GM21390 (cell line): ENCODE data around the gene METTL27.
A peak's percentile ranks its signal among the peaks of the same experiment; 100 is the strongest.
"Not testable (repeated sequence)": the region's sequence is repeated elsewhere in the genome, so short reads cannot be mapped to it uniquely, and the experiment has no call there.

Experiments
- ATAC-seq: cut with Tn5 transposase; IDR thresholded peaks from one replicate; pipeline ENCODE4 v1.9.1; 2021; ENCODE audit not compliant: unreplicated experiment

The METTL27 gene

DNA sequence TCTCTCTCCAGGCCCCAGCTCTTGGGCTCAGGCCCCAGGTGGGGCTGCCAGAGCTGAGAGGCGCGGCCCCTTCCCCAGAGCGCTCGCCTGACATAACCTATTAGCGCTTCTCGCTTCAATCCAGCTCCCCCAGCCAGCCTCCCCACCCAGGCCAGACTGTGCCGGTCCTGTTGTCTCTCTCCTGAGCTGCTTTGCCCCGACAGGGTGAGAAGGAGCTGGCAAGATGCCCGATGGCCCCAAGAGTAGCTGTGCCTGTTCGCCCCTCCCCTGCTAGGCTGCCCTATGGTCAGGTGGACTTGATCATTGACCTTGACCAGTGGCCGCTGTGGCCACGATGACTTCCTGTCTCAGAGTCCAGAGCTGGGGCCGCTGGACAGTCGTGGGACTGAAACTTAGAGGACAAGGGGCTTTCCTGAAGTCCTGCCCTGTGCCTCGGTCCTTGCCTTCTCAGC is 27.8 kb upstream of the METTL27 start:
- ATAC-seq, result no peak

DNA sequence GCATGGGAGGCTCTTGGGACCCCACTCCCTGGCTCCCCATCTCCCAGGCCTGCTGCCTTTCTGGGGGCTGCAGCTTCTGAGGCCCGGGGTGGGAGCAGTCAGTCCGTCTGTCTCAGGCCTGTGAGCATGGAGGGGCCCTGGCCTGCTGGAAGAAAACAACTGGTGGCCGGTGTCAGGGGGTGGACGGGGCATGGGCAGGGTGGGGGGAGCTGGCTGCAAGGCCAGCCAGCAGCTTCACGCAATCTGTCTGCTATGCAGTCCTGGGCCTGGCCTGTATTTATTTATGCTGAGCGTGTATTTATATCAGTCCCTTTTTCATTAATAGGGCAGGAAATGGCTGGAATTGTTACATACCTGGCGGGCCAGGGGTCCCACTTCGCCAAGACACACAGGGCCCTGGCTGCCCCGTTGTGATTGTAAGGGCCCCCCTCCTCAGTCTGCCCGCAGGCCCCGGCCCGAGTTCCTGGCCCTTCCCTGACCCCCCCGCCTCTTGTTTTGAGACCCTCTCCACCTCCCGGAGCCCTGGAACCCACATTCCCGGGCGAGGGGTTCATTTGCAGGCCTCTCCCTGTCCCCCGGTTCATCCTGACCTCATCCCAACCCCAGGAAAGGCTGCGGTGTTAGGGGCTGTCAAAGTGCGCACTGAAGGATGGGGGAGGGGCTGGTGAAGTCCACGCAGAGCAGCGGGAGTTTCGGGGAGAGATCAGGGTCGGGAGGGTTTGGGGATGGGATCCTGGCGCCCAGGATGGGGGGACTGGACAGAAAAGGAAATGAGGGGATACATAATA is 26.9 kb upstream of the METTL27 start:
- no peak for ATAC-seq

DNA sequence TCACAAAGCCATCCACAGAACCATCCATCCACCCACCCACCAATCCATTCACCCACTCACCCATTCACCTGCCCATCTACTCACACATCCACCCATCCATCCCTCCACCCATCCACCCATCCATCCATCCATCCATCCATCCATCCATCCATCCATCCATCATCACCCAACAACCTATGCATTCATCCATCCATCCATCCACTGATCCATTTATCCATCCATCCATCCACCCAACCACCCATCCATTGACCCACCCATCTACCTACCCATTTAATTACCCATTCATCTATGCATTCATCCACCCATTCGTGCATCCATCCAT is 24.1 kb upstream of the METTL27 start:
- no peak for ATAC-seq

DNA sequence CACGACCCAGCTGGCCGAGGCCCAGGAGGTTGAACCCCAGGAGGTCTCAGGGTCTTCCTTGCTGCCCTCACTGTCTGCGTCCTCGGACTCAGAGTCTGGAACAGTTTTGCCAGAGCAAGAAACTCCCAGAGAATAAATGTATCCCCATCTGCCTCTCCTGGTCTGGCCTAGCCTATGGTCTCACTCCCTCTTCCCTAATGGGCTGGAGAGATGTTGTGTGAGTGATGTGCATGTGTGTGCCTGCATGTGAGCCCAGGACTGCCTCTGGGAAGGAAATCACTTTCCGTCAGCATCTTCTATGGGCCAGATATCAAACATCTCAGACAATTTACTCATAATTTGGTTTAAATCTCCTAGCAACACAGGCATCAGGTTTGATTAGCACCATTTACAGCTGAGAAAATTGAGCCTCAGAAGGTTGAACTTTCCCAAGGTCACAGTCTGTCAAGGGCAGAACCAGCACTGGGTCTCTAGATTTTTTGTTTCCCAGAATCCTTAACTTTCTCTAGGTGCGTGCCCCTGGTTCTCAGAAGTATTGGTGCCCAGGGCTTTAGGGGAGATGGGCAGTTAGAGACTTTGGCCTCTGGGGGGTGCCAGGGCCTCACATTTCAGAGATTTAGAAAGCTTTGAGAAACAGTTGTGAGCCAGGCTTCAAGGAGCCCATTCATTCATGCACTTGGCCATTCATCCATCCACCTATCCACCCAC is 23.6 kb upstream of the METTL27 start:
- no peak for ATAC-seq

DNA sequence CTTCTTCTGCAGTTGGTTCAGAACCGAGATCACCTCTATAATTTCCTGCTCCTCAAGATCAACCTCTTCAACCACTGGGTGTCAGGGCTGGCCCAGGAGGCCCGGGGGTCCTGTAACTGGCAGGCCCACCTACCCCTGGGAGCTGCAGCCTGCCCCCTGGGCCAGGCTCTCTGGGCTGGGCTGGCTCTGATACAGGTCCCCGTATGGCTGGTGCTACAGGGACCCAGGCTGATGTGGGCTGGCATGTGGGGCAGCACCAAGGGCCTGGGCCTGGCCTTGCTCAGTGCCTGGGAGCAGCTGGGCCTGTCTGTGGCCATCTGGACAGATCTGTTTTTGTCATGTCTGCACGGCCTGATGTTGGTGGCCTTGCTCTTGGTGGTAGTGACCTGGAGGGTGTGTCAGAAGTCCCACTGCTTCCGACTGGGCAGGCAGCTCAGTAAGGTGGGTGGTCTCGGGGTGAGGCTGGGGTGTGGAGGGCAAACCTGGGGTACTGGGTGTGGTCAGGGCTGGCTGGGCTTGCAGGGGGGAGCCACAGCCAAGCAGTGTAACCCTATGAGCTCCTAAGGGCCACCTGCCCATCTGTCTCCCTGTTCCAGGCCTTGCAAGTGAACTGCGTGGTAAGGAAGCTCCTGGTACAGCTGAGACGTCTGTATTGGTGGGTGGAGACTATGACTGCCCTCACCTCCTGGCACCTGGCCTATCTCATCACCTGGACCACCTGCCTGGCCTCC is 22.8 kb upstream of the METTL27 start:
- ATAC-seq, result no peak

DNA sequence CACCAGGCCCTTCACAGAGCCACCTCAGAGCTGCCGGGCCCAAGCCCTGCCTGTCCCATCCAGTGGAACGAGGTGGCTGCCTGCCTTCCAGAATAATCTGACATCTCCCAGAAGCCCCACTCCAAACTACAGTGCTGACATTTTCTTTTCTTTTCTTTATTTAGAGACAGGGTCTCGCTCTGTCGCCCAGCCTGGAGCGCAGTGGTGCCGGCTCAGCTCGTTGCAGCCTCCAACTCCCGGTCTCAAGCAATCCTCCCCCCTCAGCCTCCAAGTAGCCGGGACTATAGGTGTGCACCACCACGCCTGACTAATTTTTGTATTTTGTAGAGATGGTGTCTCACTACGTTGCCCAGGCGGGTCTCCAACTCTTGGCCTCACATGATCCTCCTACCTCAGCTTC is 19.0 kb upstream of the METTL27 start:
- no peak for ATAC-seq

DNA sequence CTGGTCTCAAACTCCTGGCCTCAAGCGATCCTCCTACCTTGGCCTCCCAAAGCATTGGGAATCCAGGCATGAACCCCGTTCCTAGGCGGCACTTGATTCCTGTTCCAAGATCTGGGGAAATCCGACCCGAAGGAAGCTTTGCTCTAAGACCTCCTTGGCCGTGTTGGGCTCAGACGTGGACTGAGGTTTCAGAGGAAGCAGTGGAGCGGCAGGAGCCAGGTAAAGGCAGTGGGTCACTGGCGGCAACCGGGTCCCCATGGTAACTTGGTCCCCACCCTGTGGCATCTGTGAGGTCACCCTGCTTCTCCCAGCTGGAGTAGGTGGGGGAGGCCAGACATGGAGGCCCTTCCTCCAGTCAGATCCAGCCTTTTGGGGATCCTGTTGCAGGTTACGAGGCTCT is 18.5 kb upstream of the METTL27 start, which contains the start of gene TMEM270:
Gene TMEM270, plus strand, starts transcription at position 301 of the 400 bp plus-strand sequence. Its CDS starts 36 bp downstream, at position 337.
- ATAC-seq, result no peak

DNA sequence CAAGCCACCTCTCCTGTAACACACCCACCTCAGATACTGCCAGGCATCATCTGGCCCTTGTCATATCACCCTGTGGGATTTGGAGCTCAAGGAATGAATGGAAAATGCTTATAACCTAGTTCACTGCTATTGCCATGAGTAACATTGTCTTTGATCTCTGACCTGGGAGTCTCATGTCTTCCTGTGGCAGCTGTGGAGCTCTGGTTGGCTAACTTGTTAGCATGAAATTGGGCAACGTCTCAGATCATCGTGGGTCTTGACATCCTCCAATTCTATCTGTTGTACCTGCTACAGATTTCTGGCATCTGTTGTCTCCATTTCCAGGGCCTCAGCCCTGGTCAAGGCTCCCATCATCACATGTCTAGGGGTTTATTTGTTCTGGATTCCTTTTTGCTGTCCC is 16.5 kb upstream of the METTL27 start:
- no peak for ATAC-seq

DNA sequence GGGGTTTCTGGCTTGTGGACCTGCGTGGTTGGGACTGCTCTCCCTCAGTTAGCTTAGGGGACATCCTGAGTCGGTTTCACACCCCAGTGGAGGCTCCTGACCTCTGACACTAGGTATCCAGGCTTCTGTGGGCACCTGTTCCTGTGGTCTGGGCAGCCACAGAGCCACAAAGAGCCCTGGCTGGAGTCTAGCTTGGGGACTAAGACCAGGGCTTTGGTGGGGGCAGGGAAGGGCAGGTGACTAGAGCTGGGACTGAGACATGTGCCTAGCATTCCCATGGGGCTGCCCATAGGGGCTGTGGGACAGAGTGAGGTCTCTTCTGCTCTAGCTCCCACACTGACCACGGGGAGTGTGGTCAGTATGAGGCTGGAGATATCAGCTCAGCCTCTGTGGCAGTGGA is 14.6 kb upstream of the METTL27 start:
- no peak for ATAC-seq

DNA sequence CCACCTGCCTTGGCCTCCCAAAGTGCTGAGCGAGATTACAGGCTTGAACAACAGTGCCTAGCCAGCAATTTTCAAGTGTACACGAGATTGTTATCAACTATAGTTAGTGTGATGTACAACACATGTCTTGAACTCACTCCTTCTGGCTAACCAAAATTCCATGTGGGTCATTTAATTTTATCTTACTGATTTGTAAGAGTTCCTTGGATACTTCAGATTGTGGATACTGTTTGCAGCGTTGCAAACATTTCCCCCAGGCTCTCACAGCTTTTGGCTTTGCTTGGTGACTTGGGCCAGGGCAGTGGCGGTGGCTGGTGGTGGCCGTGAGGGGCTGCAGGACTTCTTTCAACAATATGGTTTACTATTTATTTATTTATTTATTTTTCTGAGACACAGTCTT is 10.2 kb upstream of the METTL27 start:
- ATAC-seq, result no peak

DNA sequence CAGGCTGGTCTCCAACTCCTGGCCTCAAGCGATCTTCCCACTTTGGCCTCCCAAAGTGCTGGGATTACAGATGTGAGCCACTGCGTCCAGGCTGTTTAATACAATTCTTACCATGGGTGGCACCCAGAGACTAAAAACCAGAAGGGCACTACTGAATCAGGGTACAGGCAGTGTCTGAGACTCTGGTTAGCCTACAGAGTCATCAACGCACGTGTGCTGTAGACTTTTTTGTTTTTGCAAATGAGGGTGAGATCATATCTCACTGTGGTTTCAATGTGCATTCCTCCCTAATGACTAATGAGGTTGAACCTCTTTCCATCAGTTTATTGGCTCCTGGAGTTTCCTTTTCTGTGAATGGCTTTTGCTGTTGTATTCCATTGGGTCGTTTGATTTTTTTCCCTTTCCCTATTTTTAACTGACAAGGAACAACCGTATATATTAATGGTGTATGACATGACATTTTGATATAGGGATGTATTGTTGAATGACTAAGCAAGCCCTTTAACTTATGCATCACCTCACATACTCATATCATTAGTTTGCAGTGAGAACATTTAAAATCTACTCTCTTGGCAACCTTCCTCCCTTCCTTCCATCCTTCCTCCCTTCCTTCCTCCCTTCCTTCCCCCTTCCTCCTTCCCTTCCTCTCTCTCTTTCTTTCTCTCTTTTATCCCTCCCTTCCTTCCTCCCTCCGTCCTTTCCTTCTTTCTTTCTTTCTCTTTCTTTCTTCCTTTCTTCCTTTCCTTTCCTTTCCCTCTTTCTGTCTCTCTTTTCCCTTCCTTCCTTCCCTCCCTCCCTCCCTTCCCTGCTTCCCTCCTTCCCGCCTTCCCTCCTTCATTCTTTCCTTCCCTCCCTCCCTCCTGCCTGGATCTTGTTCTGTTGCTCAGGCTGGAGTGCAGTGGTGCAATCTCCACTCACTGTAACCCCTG is 9.4 kb upstream of the METTL27 start:
- ATAC-seq, result peak; percentile 80

DNA sequence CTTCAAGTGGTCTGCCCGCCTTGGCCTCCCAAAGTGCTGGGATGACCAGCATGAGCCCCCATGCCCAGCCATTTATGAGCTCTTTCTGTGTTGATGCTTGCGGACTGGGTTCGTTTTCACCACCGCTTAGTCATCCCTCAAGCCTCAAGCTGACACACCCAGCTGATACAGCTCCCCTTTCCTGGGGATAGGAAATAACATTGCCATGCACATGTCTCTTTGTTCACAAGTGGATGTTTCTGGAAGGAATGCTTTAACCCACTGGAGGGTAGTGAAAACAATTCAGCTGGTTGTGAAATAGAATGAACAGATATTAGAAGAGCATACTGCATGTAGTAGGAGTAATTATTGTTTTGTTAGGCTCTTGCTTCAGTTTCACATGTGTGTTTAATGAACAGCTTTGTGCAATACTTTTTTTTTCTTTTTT is 8.5 kb upstream of the METTL27 start:
- ATAC-seq, result no peak

DNA sequence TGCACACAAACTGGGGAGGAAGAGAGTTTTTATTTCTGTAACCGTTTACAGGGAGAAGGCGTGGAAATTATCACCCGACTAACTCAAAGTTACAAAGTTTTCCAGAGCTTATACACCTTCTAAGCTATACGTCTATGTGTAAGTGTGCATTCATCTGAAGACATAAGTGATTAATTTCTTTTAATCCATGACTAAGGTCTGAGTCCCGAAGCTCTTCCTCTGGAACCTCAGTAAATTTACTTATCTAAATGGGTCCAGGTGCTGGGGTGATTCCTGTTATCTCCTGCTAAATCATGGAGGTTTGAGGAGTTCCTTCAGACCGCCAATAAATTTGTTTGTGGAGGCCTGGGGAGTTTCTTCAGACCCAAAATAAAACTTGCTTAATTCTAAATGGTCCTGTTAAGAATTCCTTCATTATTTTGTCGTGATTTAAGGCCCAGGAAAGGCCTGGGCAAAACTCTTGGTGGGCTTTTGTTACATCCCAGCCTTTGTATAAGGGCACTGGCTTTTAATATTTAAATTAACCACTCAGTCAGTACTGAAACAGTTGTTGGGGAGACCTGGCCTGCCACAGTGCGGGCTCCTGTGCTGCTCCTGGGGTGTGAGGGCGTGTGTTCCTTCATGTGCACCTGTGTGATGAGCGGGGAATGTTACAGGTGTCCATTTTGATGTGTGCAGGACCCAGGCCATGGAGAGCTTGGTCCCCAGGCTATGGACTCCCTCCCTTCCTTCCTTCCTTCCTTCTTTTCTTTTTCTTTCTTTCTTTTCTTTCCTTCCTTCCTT is 5.8 kb upstream of the METTL27 start:
- no peak for ATAC-seq

DNA sequence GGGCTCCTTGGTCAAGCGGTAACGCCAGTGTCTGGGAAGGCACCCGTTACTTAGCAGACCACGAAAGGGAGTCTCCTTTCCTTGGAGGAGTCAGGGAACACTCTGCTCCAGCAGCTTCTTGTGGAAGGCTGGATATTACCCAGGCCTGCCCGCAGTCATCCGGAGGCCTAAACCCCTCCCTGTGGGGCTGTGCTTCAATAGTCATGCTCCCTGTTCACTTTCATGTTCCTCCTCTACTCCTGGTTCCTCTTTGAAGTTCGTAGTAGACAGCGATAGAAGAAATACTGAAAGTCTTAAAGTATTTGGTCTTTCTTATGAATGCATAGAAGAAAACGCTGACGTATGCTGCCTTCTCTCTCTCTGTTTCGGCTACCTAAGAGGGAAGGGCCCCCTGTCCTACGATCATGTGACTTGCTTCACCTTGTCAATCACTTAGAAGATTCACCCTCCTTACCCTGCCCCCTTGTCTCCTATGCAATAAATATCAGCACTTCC is 3.4 kb upstream of the METTL27 start:
- not testable (repeated sequence) for ATAC-seq

DNA sequence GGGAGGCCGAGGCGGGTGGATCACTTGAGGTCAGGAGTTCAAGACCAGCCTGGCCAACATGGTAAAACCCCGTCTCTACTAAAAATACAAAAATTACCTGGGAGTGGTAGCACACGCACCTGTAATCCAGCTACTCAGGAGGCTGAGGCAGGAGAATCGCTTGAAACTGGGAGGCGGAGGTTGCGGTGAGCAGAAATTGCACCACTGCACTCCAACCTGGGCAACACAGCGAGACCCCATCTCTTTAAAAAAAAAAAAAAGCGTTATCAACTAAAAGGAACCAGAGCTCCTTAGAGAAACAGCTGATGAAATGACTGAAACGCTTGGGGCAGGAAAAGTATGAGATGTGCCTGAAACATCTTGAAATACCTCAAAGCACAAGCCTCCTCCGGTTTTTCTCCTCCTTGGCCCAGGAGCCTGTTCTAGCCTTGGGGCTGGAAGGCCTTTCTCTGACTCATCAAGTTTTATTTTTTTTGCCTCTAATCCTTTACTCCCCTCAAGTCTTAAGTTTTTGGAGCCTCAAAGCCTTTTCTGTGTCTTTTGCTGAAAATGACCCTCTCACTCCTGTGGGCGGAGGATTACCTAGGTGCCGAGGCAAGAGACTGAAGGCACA is 2.6 kb upstream of the METTL27 start:
- no peak for ATAC-seq

DNA sequence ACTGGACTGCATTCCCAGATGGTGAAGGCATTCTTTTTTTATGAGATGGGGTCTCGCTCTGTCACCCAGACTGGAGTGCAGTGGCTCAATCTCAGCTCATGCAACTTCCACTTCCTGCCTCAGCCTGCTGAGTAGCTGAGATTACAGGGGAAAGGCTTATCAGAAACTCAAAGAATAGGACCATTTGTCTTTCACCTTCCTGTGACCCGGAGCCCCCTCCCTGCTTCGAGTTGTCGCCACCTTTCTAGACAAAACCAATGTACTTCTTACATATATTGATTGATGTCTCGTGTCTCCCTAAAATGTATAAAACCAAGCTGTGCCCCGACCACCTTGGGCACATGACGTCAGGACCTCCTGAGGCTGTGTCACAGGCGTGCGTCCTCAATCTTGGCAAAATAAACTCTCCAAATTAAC is 1.8 kb upstream of the METTL27 start:
- ATAC-seq, result no peak

DNA sequence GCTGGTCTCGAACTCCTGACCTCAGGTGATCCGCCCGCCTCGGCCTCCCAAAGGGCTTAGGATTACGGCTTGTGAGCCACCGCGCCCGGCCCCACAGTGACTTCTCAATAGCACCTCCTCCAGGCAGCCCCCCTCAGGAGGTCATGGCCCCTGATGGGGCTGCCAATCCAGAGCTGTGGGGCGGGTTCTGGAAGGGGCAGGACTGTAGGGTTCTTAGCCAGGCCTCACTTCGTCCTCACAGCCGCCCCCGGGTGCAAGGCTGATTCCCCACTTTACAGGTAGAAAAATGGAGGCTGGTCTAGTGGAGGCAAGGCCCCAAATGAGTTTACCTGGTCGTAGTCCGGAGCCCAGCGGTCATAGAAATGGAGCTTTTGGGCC is 638 bp downstream of the METTL27 start:
- no peak for ATAC-seq

DNA sequence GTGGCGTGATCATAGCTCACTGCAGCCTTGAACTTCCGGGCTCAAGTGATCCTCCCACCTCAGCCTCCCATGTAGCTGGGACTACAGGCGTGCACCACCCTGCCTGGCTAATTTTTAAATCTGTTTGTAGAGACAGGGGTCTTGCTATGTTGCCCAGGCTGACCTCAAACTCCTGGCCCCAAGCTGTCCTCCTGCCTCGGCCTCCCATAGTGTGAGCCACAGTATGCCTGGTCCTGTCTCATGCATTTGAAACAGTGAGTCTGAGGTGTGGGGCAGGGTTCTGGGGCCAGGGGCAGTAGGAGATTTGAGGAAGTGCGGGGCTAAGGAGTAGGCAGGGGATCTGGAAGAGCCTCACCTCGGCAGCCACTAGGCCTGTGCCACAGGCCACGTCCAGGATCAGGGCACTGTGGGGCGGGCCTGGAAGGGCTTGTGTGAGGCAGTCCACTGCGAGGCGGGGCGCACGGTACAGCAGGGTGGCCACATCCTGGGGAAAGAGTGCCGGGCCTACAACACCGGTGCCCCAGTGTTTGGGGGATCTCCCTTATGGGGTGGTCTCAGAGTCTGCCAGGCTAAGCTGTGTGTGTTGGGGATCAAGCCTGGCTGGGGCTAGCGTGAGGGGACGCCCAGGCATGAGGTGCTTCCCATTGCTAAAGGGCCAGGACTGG is 1.5 kb downstream of the METTL27 start:
- no peak for ATAC-seq
